HepG2 (cell line): ENCODE data around the gene NAA38. TPM values are rescaled to one million over a fixed set of nuclear protein-coding genes. Genes with fewer than 3 reads are reported as not detected.

Source experiments
- AHR ChIP-seq: IDR thresholded peaks from 2 replicates; pipeline ENCODE4 v1.6.1; 2018; ENCODE audit warnings: missing genetic modification reagents, missing compliant biosample characterization
- ARID3A ChIP-seq: IDR thresholded peaks from 2 replicates; pipeline ENCODE4 v1.6.1; 2012; ENCODE audit warnings: low read depth, low read length, improper control_type of control experiment
- CREB1 ChIP-seq, 2 experiments: fragments of 450-650 bp in 1 of 2; IDR thresholded peaks; 2 replicates each; pipeline ENCODE4 v1.6.1; 2016 to 2017; ENCODE audit warnings: control low read depth in 1 of 2, mild to moderate bottlenecking in 1 of 2, missing compliant biosample characterization in 1 of 2, missing genetic modification characterization in 1 of 2
- FOXK2 ChIP-seq: fragments of 450-650 bp; IDR thresholded peaks from 2 replicates; pipeline ENCODE4 v1.6.1; 2016
- GATAD2A ChIP-seq: IDR thresholded peaks from 2 replicates; pipeline ENCODE4 v1.6.1; 2016
- HOXA5 ChIP-seq: sonication (generic); formaldehyde crosslinking; IDR thresholded peaks from 2 replicates; pipeline ENCODE4 v1.4.0; 2020; ENCODE audit warnings: missing genetic modification reagents
- KAT8 ChIP-seq: IDR thresholded peaks from 2 replicates; pipeline ENCODE4 v1.6.1; 2016; ENCODE audit warnings: missing genetic modification reagents, missing compliant biosample characterization
- KLF16 ChIP-seq, 2 experiments: sonication (generic) in 1 of 2; formaldehyde crosslinking in 1 of 2; IDR thresholded peaks; 2 replicates each; pipeline versions ENCODE4 v1.6.1 to v1.8.0; 2016 to 2023; ENCODE audit warnings: missing genetic modification reagents in 2 of 2, missing compliant biosample characterization in 1 of 2
- MED13 ChIP-seq: sonication (generic); formaldehyde crosslinking; IDR thresholded peaks from 2 replicates; pipeline ENCODE4 v1.5.0; 2020; ENCODE audit warnings: missing genetic modification reagents
- PAF1 ChIP-seq: IDR thresholded peaks from 2 replicates; pipeline ENCODE4 v1.6.1; 2016; ENCODE audit warnings: missing genetic modification reagents, missing compliant biosample characterization
- PRPF4 ChIP-seq: fragments of 200-400 bp; formaldehyde crosslinking; IDR thresholded peaks from 2 replicates; pipeline ENCODE4 v1.6.1; 2016; ENCODE audit warnings: low read length, low read depth; ENCODE audit not compliant: poor library complexity, severe bottlenecking
- PTBP1 ChIP-seq: fragments of 200-400 bp; formaldehyde crosslinking; IDR thresholded peaks from 2 replicates; pipeline ENCODE4 v1.6.1; 2018; ENCODE audit warnings: low read length, low read depth; ENCODE audit not compliant: poor library complexity, severe bottlenecking
- TBP ChIP-seq: sonication (generic); formaldehyde crosslinking; IDR thresholded peaks from 2 replicates; pipeline ENCODE4 v1.5.0; 2020; ENCODE audit warnings: missing genetic modification reagents
- ZNF337 ChIP-seq: sonication (generic); formaldehyde crosslinking; IDR thresholded peaks from 2 replicates; pipeline ENCODE4 v1.5.1; 2020; ENCODE audit warnings: missing genetic modification reagents, low read depth, mild to moderate bottlenecking, borderline replicate concordance
- ZNF550 ChIP-seq: sonication (generic); formaldehyde crosslinking; IDR thresholded peaks from 2 replicates; pipeline ENCODE4 v1.4.0; 2020; ENCODE audit warnings: mild to moderate bottlenecking, missing genetic modification reagents, borderline replicate concordance
- ZNF790 ChIP-seq: sonication (generic); formaldehyde crosslinking; IDR thresholded peaks from 2 replicates; pipeline ENCODE4 v1.8.0; 2022; ENCODE audit warnings: missing genetic modification reagents, mild to moderate bottlenecking, borderline replicate concordance
- polyA plus RNA-seq, 8 experiments: library from polyadenylated mRNA; depleted of rRNA in 3 of 8; stranded (reverse) in 7 of 8; unstranded in 1 of 8; fragments of >200 nt; fragmentation: Illumina TruSeq in 4 of 8; extraction: Trizol in 4 of 8; gene quantifications; 2 replicates each; pipeline versions ENCODE4 v1.2.1 to v1.2.3, GENCODE V29; 2011 to 2016; ENCODE audit warnings: low read depth in 4 of 8, missing spikeins in 1 of 8, mixed read lengths in 1 of 8; ENCODE audit not compliant: insufficient read depth in 1 of 8
- total RNA-seq, 5 experiments: library from RNA; depleted of rRNA; stranded (reverse); fragments of >200 nt; fragmentation: Illumina TruSeq; extraction: Trizol; gene quantifications; 2 replicates each; pipeline ENCODE4 v1.2.3, GENCODE V29; 2016; ENCODE audit warnings: low read depth in 1 of 5
- TF ChIP-seq, protein P1 (sequence below): sonication (generic); formaldehyde crosslinking; IDR thresholded peaks from 2 replicates; pipeline ENCODE4 v1.5.1; 2020; ENCODE audit warnings: missing genetic modification reagents, mild to moderate bottlenecking, borderline replicate concordance
- TF ChIP-seq, protein P2 (sequence below), 2 experiments: sonication (generic) in 1 of 2; formaldehyde crosslinking in 1 of 2; IDR thresholded peaks; 2 replicates each; pipeline versions ENCODE4 v1.4.0 to v1.6.1; 2018 to 2020; ENCODE audit warnings: missing genetic modification reagents in 2 of 2, borderline replicate concordance in 1 of 2, low read depth in 1 of 2, mild to moderate bottlenecking in 1 of 2, missing biosample characterization in 1 of 2
- TF ChIP-seq, protein P3 (sequence below): sonication (generic); formaldehyde crosslinking; IDR thresholded peaks from 2 replicates; pipeline ENCODE4 v1.5.1; 2020; ENCODE audit warnings: missing genetic modification reagents, mild to moderate bottlenecking, borderline replicate concordance
- TF ChIP-seq, protein P4 (sequence below): sonication (generic); formaldehyde crosslinking; IDR thresholded peaks from 2 replicates; pipeline ENCODE4 v1.8.0; 2022; ENCODE audit warnings: missing genetic modification reagents, mild to moderate bottlenecking, inconsistent platforms, borderline replicate concordance
- TF ChIP-seq, protein P5 (sequence below): sonication (generic); formaldehyde crosslinking; IDR thresholded peaks from 2 replicates; pipeline ENCODE4 v1.8.0; 2022; ENCODE audit warnings: missing genetic modification reagents, mild to moderate bottlenecking, moderate library complexity, borderline replicate concordance

NAA38 gene
- total and polyA plus RNA-seq, 2 of the 13 experiments (the other 11 are each of a cell fraction or from before 2014, with no cell fraction given): 46.9 to 91.6 TPM

DNA sequence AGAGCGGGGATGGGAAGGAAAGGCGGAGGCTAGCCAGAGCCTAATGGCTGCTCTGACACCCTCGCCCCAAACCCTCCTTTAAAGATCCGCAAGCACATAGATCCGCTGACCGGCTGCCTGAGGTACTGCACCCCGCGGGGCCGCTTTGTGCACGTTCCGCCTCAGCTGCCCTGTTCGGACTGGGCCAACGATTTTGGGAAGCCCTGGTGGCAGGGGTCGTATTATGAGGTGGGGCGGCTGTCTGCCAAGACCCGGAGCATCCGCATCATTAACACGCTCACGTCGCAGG is 1.1 kb upstream of the NAA38 start (continued):
- TF ChIP-seq ZNF790 (CRISPR knock-in tag) (no peak), PRPF4 (no peak), ARID3A (no peak), PTBP1 (no peak), HOXA5 (CRISPR knock-in tag) (0 out of 2 replicates have a peak, but pooled peaks have one; percentile 38), MED13 (no peak), KLF16 (CRISPR knock-in tag; IDR thresholded peaks at IDR 0.05) (0 out of 4 replicates have a peak, but pooled peaks of 1 of the 2 experiments have one; percentile 17), CREB1 (IDR thresholded peaks at IDR 0.05) (no peak), CREB1 (CRISPR knock-in tag; IDR thresholded peaks at IDR 0.05) (no peak), TBP (CRISPR knock-in tag) (no peak), AHR (CRISPR knock-in tag) (no peak), PAF1 (CRISPR knock-in tag) (no peak), FOXK2 (no peak), ZNF337 (no peak), ZNF550 (CRISPR knock-in tag) (no peak), KAT8 (0 out of 2 replicates have a peak, but pooled peaks have one; percentile 4), GATAD2A (CRISPR knock-in tag) (no peak)
- TF ChIP-seq, protein P1, sequence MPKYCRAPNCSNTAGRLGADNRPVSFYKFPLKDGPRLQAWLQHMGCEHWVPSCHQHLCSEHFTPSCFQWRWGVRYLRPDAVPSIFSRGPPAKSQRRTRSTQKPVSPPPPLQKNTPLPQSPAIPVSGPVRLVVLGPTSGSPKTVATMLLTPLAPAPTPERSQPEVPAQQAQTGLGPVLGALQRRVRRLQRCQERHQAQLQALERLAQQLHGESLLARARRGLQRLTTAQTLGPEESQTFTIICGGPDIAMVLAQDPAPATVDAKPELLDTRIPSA (CRISPR knock-in tag): no peak
- TF ChIP-seq, protein P2, sequence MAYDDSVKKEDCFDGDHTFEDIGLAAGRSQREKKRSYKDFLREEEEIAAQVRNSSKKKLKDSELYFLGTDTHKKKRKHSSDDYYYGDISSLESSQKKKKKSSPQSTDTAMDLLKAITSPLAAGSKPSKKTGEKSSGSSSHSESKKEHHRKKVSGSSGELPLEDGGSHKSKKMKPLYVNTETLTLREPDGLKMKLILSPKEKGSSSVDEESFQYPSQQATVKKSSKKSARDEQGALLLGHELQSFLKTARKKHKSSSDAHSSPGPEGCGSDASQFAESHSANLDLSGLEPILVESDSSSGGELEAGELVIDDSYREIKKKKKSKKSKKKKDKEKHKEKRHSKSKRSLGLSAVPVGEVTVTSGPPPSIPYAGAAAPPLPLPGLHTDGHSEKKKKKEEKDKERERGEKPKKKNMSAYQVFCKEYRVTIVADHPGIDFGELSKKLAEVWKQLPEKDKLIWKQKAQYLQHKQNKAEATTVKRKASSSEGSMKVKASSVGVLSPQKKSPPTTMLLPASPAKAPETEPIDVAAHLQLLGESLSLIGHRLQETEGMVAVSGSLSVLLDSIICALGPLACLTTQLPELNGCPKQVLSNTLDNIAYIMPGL (CRISPR knock-in tag; IDR thresholded peaks at IDR 0.05; ENCODE audit: borderline replicate concordance in 1 of 2, low read depth in 1 of 2): 0 out of 4 replicates have a peak, but pooled peaks of 1 of the 2 experiments have one; percentile 14
- TF ChIP-seq, protein P3, sequence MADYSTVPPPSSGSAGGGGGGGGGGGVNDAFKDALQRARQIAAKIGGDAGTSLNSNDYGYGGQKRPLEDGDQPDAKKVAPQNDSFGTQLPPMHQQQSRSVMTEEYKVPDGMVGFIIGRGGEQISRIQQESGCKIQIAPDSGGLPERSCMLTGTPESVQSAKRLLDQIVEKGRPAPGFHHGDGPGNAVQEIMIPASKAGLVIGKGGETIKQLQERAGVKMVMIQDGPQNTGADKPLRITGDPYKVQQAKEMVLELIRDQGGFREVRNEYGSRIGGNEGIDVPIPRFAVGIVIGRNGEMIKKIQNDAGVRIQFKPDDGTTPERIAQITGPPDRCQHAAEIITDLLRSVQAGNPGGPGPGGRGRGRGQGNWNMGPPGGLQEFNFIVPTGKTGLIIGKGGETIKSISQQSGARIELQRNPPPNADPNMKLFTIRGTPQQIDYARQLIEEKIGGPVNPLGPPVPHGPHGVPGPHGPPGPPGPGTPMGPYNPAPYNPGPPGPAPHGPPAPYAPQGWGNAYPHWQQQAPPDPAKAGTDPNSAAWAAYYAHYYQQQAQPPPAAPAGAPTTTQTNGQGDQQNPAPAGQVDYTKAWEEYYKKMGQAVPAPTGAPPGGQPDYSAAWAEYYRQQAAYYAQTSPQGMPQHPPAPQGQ (CRISPR knock-in tag): no peak
- TF ChIP-seq, protein P4, sequence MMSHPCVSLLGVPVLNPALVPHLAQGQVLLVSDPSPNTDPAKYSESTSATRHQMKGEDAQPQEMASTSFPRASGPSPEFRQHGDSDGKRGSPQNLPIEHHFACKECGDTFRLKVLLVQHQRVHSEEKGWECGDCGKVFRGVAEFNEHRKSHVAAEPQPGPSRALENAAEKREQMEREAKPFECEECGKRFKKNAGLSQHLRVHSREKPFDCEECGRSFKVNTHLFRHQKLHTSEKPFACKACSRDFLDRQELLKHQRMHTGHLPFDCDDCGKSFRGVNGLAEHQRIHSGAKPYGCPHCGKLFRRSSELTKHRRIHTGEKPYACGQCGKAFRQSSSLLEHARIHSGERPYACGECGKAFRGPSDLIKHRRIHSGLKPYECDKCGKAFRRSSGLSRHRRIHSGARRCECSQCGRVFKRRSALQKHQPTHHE (CRISPR knock-in tag): no peak
- TF ChIP-seq, protein P5, sequence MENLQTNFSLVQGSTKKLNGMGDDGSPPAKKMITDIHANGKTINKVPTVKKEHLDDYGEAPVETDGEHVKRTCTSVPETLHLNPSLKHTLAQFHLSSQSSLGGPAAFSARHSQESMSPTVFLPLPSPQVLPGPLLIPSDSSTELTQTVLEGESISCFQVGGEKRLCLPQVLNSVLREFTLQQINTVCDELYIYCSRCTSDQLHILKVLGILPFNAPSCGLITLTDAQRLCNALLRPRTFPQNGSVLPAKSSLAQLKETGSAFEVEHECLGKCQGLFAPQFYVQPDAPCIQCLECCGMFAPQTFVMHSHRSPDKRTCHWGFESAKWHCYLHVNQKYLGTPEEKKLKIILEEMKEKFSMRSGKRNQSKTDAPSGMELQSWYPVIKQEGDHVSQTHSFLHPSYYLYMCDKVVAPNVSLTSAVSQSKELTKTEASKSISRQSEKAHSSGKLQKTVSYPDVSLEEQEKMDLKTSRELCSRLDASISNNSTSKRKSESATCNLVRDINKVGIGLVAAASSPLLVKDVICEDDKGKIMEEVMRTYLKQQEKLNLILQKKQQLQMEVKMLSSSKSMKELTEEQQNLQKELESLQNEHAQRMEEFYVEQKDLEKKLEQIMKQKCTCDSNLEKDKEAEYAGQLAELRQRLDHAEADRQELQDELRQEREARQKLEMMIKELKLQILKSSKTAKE: no peak
